Mammary epithelial cell (primary cell): ENCODE measurements around the gene KLHL35.

Experiments used
- EZH2 ChIP-seq: IDR thresholded peaks from 2 replicates; pipeline ENCODE4 v1.6.1; 2012; ENCODE audit warnings: low read length, inconsistent platforms, borderline replicate concordance
- TF ChIP-seq, protein P1 (sequence below), 2 donors: IDR thresholded peaks in 1 of 2; conservative IDR thresholded peaks in 1 of 2; 2 replicates each; pipeline ENCODE4 v1.5.1; 2011 to 2012; ENCODE audit warnings: inconsistent platforms in 2 of 2, low read length in 2 of 2, mild to moderate bottlenecking in 2 of 2, control low read depth in 1 of 2, low read depth in 1 of 2; ENCODE audit not compliant: insufficient read depth in 1 of 2; ENCODE audit errors: extremely low read depth in 1 of 2

DNA sequence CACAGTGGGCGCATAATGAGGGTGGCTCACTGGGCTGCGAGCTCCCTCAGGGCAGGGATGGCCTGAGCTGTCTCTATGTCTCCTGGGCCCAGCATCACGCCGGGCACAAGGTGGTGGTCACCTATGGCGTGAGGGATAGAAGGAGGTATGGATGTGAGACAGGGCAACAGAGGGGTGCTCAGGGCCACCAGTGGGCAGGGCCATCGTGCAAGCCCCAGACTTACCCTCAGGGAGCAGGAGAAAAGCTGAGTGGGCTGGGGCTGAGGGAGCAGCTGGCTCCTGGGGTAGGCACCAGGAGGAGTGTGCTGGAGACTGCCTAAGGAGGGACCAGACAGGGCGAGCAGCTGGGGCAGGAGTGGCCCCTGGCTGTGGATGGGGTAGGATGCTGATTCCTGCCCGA is 34.3 kb upstream of the KLHL35 start:
- TF ChIP-seq, protein P1, sequence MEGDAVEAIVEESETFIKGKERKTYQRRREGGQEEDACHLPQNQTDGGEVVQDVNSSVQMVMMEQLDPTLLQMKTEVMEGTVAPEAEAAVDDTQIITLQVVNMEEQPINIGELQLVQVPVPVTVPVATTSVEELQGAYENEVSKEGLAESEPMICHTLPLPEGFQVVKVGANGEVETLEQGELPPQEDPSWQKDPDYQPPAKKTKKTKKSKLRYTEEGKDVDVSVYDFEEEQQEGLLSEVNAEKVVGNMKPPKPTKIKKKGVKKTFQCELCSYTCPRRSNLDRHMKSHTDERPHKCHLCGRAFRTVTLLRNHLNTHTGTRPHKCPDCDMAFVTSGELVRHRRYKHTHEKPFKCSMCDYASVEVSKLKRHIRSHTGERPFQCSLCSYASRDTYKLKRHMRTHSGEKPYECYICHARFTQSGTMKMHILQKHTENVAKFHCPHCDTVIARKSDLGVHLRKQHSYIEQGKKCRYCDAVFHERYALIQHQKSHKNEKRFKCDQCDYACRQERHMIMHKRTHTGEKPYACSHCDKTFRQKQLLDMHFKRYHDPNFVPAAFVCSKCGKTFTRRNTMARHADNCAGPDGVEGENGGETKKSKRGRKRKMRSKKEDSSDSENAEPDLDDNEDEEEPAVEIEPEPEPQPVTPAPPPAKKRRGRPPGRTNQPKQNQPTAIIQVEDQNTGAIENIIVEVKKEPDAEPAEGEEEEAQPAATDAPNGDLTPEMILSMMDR (conservative IDR thresholded peaks at IDR 0.05 in 1 of 2, IDR thresholded peaks at IDR 0.05 in 1 of 2; ENCODE audit: extremely low read depth in 1 of 2, insufficient read depth in 1 of 2, low read depth in 1 of 2, low read length in 2 of 2) = no peak
- TF ChIP-seq EZH2 = no peak
